ENCODE results near the gene FLCN.
"Not testable (repeated sequence)": the region's sequence is repeated elsewhere in the genome, so short reads cannot be mapped to it uniquely, and the experiment has no call there.

Gene FLCN

DNA sequence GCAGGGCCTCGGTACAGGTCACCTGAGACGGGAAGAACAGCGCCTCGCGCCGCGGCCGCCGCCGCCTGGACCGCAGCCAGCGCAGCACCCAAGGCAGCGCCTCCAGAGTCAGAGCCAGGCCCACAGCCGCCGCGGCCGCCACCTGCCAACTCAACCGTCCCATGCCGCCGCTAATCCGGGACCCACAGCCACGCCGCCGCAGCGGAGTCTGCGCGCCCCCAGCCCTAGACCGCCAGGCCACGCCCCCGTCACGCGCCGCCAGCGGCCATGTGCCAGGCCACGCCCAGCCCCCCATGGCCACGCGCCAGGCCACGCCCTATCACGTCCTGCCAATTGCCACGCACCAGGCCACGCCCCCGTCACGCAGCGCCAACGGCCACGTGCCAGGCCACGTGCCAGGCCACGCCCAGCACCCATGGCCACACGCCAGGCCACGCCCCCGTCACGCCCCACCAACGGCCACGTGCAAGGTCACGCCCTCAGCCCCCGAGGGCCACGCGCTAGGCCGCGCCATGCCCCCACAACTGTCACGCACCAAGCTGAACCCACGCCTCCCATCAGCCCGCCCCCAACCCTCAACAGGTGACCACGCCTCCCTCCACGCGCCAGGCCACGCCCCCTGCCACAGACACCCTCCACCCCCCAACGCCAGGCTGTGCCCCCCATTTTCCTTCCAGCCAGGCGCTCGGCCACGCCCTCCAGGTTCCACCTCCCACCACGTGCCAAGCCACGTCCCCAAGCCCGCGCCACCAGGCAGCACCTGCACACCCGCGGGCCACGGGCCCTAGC, 30.6 kb downstream of the FLCN start, which contains the start of gene PLD6:
TSS of gene PLD6 (minus strand) at position 210 of the 789 bp plus-strand sequence. CDS start at position 163, 47 bp downstream.
- peak; percentile 31 for DNase-seq

DNA sequence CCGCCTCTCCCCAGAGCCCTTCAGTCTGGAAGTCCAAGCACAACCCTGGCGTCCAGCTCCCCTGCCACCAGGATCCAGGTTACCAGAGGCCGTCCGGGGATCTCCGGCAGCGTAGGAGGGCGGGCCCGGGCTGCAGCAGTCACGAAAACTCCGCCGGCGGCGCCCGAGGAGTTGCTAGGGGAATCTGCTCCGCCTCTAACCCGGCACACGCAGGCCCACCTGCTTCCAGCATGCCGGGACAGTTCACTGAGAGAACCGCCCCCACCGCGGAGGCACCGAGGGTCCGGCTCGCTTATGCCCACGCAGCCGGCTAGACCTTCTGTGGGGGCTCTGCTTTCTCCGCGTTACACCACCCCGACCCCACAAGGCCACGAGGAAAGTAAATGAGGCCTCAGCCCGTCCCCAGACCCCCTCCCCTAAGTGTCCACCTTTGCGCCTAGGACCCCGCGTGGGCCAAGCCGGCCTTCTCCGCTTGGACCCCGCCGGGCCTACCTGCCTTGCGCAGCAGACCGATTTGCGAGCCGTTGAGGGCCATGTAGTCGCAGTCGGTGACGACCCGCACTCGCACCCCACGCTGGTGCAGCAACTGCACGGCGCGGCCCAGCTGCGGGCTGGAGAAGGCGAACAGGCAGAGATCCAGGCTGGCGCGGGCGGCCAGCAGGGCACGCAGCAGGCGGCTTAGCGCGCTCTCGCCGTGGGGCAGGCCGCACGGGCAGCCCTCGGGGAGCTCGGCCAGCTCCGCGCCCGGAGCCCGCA, 31.4 kb downstream of the FLCN start:
- DNase-seq, result no peak

DNA sequence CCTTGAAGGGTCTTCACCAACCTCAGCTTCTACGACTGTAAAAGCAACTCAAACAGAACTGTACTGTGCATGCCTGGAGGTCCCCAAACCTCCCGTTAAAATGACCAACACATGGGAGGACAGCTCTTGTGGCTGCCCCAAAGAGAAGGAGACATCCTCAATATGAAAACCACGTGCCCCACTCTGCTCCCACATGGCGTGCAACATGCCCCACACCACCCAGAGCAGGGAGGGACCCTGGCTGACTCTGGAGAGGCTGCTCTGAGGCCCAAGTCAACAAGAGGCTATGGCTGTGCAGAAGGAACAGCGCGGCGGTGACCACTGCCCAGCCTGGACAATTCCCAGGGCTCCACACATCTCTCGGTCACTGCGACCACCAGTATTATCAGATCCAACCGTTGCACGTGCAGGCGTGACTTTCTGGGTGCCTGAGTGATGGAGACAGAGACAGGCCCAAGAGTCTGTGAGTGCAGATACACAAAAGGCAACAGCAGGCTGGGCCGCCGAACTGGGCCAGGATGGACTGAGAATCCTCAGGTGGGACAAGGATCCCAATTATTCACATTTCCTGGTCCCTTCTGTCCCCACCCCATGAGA, 32.2 kb downstream of the FLCN start:
- no peak for DNase-seq

DNA sequence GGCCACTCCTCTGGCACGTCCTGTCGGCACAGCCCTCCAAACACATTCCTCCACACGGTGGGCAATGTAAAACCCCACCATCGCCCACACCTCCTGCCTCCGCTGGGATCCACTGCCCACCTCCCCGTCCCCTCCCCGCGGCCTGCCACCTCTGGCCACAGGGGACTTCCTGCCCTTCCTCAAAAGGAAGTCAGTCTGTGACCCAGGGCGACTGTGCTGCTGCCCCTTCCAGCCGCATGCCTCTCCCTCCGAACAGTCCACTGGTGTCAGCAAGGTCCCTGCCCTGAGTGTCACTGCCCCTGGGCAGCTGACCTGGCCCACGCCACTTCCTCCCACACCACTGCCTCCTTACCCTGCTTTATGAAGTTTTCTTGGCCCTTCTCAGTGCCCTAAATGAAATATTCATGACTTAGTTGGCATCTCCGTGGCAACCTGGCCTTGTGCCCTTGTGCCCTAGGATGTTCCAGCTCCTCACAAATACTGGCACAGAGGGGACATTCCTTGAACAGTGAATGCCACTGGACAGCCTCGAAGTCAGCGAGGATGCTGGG, 32.9 kb downstream of the FLCN start:
- no peak for DNase-seq

DNA sequence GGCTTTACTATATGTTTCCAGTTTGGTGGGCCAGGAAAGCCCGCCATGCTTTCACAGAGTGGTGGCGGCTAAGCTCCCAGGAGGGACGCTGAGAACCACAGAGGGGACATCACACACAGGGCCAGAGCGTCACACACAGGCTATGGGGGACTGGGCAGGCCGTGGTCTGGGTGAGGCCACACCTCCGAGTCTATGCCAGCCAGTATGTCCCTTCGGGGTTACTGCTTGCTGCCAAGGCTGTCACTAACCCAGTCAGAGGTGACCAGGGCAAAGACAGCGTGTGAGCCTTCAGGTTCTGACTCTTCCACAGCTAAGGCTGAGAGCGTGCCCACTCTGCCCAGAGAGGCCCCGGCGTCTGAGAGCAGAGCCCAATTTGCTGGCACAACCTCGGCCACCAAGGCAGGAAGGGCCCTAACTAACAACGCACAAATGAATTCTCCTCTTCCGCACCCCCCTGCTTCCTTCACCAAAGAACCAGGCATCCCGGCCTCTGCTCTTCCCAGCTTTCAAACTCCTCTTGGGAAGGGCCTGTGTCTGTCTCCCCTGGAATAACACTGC, 33.7 kb downstream of the FLCN start:
- no peak for DNase-seq

DNA sequence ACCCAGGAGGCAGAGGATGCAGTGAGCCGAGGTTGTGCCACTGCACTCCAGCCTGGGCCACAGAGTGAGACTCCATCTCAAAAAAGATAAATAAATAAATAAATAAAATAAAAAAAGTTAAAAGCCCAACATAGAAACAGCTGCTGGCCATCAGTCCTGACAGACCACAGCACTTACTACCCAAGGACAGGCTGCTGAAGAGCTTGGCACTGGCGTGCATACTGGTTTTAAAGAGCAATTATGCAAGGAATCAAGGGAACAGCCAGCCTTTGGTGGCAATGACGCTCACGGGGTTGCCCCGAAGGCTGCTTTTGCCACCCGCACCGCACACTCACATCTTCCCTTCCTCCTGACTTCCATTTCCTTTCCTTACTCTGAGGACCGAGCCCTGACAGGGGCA, 35.1 kb downstream of the FLCN start:
- DNase-seq, result no peak

DNA sequence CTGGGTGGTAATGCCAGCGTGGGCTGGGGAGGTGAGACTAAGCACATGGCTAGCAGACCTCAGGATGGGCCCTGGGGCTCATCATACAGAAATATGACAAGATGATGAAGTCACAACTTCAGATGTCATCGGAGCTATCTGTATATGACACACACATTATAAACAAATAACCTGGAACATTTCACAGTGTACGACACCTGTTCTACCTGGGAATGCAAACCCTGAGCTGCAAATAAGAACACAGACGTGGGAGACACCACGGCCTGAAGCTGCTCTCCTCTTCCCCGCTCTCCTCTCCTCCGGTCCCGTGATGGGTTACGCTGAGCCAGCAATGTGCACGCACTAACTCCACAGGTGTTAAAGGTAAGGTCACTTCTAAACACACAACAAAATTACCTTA, 35.7 kb downstream of the FLCN start:
- DNase-seq, result no peak

DNA sequence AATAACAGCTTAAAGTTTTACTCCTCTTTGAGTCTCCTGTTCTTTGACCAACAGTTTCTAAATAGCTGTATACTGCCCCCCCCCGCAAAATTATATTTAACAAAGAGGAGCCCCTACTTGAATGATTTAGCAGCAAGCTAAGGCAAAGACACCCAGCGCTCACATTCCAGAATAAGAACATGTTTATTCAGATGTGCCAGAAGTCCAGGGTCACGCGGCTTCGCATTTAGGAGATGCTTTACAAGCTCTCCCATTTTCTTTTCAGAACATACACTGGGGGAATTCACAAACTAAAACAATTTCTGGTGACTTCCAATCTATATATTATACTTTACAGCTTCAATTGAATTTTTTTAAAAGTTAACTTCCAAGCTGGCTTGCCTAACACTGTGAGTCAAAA, 36.1 kb downstream of the FLCN start:
- DNase-seq, result no peak

DNA sequence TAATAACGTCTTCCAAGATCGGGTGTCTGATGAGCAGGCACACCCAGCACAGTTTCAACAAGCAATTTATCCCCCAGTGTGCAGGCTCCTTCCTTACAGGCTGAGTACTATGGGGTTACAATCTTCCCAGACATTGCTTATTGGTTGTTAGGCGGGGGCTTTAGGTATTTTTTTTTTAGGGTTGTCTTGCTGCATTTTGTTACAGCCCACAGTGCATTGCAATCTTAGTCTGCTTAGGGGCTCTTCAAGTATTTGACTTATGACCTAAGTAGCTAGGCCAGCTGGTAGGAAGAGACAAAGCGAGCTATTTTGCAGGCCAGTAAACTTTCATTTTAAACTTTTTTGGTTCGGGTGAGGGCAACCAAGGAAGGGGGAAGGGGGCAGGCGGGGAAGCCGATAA, 36.7 kb downstream of the FLCN start:
- DNase-seq, result no peak

DNA sequence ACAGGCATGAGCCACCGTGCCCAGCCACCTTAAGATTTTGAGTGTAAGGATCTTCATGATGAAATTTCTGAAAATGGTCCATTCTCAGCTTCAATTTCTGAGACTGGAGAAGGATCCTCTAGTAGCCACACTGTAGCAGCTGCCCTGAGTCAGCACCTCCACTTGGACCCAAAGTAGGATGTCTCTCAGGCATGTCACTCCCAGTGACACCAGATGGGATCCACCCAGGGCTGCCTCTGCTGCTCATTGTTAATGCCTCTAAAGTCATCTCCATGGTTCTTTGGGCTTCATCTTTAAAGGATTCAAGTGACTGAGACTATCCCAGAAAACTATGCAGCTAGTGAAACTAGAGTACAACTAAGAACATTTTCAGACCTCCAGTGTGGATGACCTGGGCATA, 38.7 kb downstream of the FLCN start:
- no peak for DNase-seq

DNA sequence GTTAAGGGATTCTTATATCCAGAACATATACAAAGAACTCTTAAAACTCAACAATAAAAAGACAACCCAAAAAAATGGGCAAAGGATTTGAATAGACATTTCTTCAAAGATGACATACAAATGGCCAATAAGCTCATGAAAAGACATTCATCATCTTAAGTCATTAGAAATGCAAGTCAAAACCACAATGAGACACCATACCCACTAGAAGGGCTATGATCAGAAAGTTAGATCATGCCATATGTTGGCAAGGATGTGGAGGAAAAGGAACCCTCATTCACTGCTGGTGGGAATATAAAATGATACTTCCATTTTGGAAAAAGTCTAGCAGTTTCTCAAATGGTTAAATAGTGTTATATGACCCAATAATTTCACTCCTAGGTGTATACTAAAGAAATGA, 40.2 kb downstream of the FLCN start:
- DNase-seq, result no peak

DNA sequence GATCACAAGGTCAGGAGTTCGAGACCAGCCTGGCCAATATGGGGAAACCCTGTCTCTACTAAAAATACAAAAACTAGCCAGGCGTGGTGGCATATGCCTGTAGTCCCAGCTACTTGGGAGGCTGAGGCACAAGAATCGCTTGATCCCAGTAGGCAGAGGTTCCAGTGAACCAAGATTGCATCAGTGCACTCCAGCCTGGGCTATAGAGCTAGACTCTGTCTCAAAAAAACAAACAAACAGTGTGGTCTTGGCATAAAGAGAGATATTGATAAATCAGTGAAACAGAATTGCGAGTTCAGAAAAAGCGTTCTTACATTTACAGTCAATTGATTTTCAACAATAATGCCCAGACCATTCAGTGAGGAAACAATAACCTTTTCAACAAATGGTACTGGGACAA, 41.5 kb downstream of the FLCN start:
- DNase-seq, result not testable (repeated sequence)

DNA sequence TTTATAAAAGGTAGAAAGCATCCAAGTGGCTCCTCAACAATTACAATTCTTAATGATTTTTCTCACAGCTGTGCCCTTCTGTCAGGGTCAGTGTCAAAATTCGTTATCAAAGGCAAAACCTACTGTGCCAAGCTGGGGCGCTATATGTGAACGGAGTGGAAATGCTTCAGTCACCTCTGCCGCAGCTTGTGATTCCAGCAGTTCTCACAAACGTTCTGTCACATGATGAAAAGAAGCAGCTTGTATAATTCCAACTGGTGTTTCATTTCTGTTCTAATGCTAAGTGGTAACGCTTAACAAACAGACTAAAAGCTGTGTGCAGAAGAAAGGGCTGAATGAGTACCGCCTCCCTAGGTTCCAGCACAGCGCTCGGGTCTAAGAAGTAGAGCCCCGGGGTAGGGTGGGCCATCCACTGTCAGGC, 45.0 kb downstream of the FLCN start:
- no peak for DNase-seq

DNA sequence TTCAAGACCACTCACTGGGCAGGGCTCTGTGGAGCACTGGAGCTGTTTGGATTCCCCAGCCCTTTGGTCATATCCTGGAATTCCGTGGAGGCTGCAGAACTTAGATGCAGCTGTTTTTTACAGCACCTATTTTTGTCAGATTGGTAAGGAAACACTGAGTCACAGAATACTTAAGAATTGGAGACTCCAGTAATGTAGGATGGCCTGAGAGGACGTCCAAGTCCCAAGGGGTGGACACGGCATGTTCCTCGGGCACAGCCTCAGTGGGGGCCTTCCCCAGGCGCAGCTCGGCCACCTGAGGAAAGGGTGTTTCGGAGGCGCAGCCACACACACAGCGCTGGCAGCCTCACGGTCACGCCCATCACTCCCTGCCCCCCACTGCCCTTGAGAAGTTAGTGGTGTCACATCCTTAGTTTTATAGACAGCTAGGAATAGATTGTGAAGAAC, 45.6 kb downstream of the FLCN start:
- no peak for DNase-seq

DNA sequence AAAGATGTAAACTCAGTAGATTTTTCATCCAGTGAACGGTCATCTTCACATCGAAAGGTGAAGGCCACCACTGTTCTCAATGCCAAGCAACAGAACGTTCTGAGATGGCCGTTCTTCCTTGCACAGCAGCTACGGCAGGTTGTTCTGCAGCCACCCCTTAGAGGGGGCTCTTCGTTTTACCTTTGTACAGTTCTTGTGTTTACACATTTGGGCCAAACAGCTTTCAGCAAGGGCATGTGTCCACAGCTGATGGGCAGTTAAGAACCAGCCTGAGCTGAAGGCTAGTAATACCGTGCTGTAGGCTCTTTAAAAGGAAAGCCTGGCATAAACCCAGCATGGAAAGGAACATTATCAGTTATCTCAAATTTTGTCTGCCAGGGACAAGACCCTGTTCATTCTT, 46.8 kb downstream of the FLCN start:
- no peak for DNase-seq

DNA sequence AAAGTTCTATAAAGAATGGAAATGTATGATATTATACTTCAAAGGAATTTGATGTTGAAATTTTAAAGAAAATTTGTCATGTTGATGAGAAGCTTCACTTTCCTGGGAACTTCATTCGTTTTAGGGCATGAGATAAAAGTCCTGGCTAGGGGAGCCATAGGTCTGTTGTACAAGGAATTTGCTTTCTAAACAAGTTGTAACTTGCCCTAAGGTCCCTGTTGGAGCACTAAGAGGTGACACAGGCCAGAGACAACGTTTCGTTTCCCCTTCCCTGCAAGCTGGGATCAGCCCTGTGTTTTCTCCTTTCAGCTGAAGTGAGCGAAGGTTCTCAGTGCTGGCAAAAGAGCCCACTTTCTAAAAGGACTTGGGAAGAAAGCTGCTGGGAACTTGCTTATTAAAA, 47.4 kb downstream of the FLCN start:
- DNase-seq, result no peak

DNA sequence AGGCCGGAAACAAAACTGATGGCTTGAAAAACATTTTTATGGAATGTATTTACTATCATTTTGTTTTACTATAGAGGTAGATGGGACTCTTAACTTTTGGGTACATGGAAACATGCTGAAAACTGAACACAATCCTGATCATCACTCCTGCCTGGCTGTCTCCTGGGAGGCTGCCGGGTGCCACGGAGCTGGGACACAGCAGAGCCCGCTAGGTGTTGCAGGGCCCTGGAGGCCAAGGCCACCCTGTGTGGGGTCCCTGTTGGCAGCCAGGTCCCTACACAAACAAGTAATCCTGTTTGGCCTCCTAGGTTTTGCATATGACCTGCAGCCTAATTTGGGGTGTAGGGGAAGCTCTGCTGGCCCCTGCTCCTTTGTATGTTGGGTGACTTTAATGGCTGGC, 48.4 kb downstream of the FLCN start:
- DNase-seq, result no peak

DNA sequence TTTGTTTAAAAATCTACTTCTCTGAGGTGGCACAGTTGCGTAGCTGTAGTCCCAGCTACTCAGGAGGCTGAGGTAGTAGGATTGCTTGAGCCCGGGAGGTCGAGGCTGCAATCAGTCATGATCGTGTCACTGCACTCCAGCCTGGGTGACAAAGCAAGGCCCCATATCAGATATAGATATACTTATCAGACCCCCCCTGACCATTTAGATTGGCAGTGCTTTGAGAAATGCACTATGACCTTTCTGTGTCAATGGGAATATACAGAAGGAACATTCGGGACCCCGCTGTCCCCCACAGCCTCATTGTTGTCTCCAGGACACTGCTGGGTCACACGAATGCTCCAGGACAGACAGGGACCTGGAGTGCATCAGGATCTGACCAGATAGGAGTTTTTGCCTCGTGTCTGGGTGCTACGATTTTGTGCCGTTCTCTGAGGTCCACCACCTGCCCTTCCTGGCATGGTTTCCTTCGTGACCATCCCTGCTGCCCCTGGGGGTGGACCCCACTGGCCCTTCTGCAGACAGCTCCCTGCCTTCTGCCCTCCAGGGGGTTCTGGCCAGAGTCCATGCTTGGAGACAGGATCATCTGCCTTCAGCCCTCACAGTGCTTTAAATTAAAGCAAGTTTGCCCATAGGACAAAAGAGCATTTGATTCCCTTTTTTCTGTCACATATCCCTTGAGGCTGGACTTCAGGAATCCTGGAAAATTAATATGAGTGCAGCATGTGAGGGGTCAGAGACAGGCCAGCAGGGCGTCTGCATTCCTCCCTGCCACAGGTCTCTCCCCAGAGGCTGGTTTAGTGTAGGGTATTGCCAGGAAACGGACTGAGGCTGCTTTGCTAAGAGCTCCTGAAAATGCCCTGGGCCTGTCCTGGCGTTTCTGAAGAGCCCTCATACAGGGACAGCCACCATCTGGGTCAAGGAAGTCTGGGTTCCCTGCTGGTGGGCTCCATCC, 50.1 kb downstream of the FLCN start:
- no peak for DNase-seq

DNA sequence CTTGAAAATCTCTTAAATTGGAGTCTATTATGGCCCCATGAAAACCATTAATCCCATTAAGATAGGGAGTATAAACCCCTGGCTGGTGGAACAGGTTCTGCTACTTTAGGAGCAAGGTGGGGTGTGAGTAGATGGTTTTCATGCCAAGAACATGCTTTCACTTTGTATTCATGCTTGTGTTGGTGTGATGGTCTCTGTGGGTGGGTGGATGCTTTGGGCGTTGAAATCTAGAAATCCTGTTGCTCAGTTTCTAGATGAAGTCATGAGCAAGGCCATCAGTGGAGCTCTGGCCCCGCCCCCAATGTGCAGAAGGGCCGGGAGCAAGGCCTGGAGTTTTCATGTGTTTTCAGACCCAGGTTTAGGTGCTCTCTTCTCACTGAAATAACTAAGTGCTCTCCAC, 50.9 kb downstream of the FLCN start:
- DNase-seq, result no peak

DNA sequence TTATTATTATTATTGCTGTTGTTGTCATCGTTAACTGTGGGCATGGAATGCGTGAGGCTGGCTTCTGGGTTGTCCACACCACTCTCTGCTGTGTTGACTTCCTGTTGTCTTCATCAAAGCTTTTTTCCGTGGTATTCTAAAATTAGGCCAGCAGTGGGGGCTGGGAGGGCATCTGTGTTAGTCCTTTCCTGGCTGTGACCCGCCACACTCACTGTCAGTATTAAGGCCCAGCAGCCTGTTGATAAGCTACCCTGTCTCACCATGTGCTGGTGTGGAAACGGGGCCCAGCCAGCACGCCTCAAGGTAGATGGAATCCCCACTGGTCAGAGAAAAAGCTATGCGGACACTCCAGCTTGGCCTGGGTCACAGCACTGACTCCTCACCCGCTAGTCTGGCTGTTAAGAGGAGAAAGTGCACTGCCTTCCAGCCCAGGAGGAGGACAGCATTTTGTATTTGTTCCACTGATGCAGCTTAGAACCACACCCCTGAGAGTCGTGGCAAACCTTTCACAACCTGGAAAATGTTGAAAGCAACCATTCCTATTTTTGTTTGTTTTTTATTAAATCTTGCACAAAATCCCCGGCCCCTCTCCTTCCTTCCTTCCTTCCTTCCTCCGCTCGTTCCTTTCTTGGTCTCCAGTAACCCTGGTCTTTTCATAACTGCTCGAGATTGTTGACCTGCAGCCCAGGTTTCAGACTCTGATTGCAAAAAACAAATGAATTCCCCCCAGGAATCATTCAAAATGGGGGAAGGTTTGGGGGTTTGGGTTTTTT, 51.8 kb downstream of the FLCN start:
- not testable (repeated sequence) for DNase-seq

DNA sequence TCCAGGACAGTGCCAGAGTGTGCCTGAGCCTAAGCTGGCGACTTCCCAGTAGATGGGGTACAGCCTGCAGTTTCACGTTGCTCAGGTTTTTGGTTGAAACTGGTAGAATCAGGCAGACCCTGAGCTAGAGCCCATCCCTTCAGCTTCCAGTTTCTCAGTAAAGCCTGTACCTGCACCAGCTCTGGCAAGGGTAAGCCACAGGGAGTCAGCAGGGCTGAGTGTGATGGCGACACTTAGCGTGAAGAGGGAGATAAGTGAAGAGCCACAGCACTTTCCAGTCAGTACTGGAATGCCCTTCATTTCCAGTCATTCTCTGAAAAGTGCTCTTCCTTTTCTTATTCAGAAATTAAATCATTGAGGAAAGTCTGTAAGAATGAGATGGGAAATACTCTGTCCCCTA, 53.2 kb downstream of the FLCN start:
- DNase-seq, result no peak

Measured in NCI-H446 treated with DMSO at 0.1 percent for 48 hours (cell line).